RWPE1 (cell line): ENCODE results near the gene CHADL.

Source experiments
- CTCF ChIA-PET: fragments of 350-600 bp; sonication (Branson Sonifier 250); formaldehyde crosslinking; extraction: SDS; loops from one replicate; lab custom pipeline; 2021; lab: Yijun Ruan, JAX
- POLR2A ChIA-PET: fragments of 400-600 bp; formaldehyde crosslinking; extraction: SDS; loops from one replicate; lab custom pipeline; 2020; ENCODE audit warnings: antibody characterized with exemption; ENCODE audit not compliant: low non-redundant PET; lab: Yijun Ruan, JAX
- DNase-seq: peaks from one replicate; pipeline ENCODE4 v3.0.0; 2012; ENCODE audit warnings: low spot score
- H3K27ac ChIP-seq: fragments of 450-650 bp; 2 replicates; pipeline ENCODE4 v1.5.1; 2017
- CTCF ChIP-seq: fragments of 450-650 bp; conservative IDR thresholded peaks from 2 replicates; pipeline ENCODE4 v1.5.1; 2017; ENCODE audit warnings: low read depth, mild to moderate bottlenecking

Gene CHADL

GRCh38 chr22:41284465-41284864, 43.7 kb upstream of the CHADL start:
- DNase-seq, result no peak
- ChIA-PET CTCF (interaction anchor here (0.6 kb wide), 2 partner anchors 40 to 234 kb away, joined by 3 to 5 read pairs; no protein-coding TSS in a partner anchor), POLR2A (interaction anchor here (0.5 kb wide), 1 partner anchor 8 kb away, joined by 3 read pairs; no protein-coding TSS in a partner anchor)
- no peak for TF ChIP-seq CTCF
- H3K27ac ChIP-seq, result peak overlapping the region; percentile 93

GRCh38 chr22:41280854-41281253, 40.1 kb upstream of the CHADL start:
- no peak for TF ChIP-seq CTCF
- ChIA-PET CTCF (no interaction called here), POLR2A (no interaction called here)
- peak overlapping the region; percentile 83 for H3K27ac ChIP-seq
- no peak for DNase-seq

GRCh38 chr22:41280065-41280464, 39.3 kb upstream of the CHADL start:
- CTCF ChIA-PET, result no interaction called here
- POLR2A ChIA-PET, result no interaction called here
- peak overlapping the region; percentile 83 for H3K27ac ChIP-seq
- DNase-seq, result peak; percentile 74
- no peak for TF ChIP-seq CTCF

- peak overlapping the region; percentile 41; the same call in 1 of the 2 replicates for H3K27ac ChIP-seq
- ChIA-PET POLR2A (no interaction called here), CTCF (interaction anchor here (0.6 kb wide), 1 partner anchor 31 kb away, joined by 4 read pairs; no protein-coding TSS in a partner anchor)
- TF ChIP-seq CTCF, result no peak
- no peak for DNase-seq
Observed at GRCh38 chr22:41274856-41275255, 34.1 kb upstream of the CHADL start.

- H3K27ac ChIP-seq, result peak overlapping the region; percentile 41
- DNase-seq, result no peak
- CTCF ChIA-PET, result no interaction called here
- POLR2A ChIA-PET, result no interaction called here
- no peak for TF ChIP-seq CTCF
Observed at GRCh38 chr22:41273128-41273527, 32.4 kb upstream of the CHADL start.

GRCh38 chr22:41271787-41272186, 31.1 kb upstream of the CHADL start:
- no peak for TF ChIP-seq CTCF
- no peak for DNase-seq
- peak overlapping the region; percentile 41 for H3K27ac ChIP-seq
- POLR2A ChIA-PET, result no interaction called here
- CTCF ChIA-PET, result interaction anchor here (0.5 kb wide), 1 partner anchor 52 kb away, joined by 3 read pairs; no protein-coding TSS in a partner anchor
